Hair follicle dermal papilla cell (primary cell): ENCODE measurements around the gene UCHL3. TPM values are rescaled to one million over a fixed set of nuclear protein-coding genes. Genes with fewer than 3 reads are reported as not detected.

ENCODE experiments used
- total RNA-seq: library from RNA; depleted of rRNA; stranded (reverse); fragments of >200 nt; gene quantifications from 2 replicates; pipeline ENCODE4 v1.2.3, GENCODE V29; 2012

UCHL3 gene
- total RNA-seq = 10.7 and 18.8 TPM in 2 replicates

DNA sequence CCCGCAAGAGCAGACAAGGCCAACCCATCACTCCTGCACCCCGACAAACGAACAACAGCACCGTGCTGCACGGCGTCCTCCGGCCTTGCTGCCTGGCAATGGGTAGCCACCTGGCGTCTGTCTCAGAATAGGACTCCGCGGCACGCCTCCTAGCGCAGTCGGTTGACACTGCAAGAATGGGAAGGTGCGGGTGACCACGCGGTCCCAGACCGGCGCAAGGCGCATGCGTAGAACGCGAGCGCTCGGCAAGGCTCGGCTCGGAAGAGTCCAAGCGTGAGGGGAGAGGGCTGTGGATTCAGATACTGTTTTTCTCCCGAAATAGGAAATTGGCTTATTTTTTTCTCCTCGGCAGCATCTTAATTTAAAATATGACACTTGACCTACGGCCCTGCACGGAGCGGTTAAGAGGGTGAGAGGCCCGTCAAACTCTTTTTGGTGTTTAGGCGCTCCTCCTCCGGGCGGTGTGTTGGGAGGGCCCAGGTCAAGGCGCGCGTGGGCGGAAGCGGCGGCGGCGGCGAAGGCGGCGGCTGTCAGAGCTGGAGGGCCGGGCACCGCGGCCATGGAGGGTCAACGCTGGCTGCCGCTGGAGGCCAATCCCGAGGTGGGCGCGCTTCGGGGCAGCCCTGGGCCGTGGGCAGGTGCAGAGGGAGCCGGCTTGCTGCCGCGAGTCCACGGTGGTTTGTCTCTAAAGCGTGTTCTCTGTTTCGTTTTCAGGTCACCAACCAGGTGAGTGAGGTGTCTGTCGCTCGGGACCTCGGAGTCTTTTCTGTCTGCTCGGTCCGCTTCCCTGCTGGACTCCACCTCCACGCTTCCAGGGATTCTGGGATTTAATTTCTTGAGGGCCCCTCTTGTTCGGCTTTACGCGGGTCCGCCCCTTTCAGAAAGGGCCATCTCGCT is at the start of gene UCHL3:
Gene UCHL3, plus strand, starts transcription at position 530 of the 897 bp plus-strand sequence. Its CDS starts 30 bp downstream, at position 560.

GRCh38 chr13:75537401-75538365 is 11.9 kb upstream of the UCHL3 start, which contains the start of gene COMMD6:
COMMD6 (minus strand) TSS chr13:75537841; CDS start chr13:75537805, 36 bp downstream.

GRCh38 chr13:75635828-75636435 is 86.3 kb downstream of the UCHL3 start, which contains the start of gene LMO7:
LMO7 (plus strand) TSS chr13:75636330; CDS start chr13:75636658, 328 bp downstream.

Other genes with a start within 250 kb of the UCHL3 start
- gene TBC1D4, start 67.6 kb upstream of the UCHL3 start, total RNA-seq = 35.2 and 43.0 TPM in 2 replicates
- gene COMMD6, start 11.9 kb upstream of the UCHL3 start, total RNA-seq = 12.5 and 19.9 TPM in 2 replicates
- 247 and 289 TPM in 2 replicates for gene LMO7, start 86.5 kb downstream of the UCHL3 start, total RNA-seq